Measurements from ENCODE around the gene TBC1D20. TPM values are rescaled to one million over a fixed set of nuclear protein-coding genes. Genes with fewer than 3 reads are reported as not detected.

Gene TBC1D20
- total and polyA plus RNA-seq, 2 donors (not counting 1 experiment from before 2014, with no cell fraction given) = 33.9 to 38.3 TPM

GRCh38 chr20:503048-503737, 40.9 kb upstream of the TBC1D20 start:
- Histone ChIP-seq H4K20me1 (ENCODE audit: control insufficient read depth, extremely low read depth, insufficient read depth, low read length) (no peaks in the 10 kb centered on the region), H3K27me3 (ENCODE audit: control insufficient read depth, insufficient read depth, low read length) (no peaks in the 10 kb centered on the region), H3K4me2 (ENCODE audit: extremely low read depth, insufficient read depth, low read length) (no peak overlapping the region), H3K4me1 (ENCODE audit: control insufficient read depth, extremely low read depth, insufficient read depth, low read length) (no peaks in the 10 kb centered on the region), H3K27ac (ENCODE audit: insufficient read depth, low read length) (no peak overlapping the region), H3K9ac (ENCODE audit: insufficient read depth, low read length) (no peak overlapping the region), H3K9me3 (ENCODE audit: control insufficient read depth, insufficient read depth, low read depth, low read length) (no peaks in the 10 kb centered on the region), H3K79me2 (ENCODE audit: control insufficient read depth, insufficient read depth, low read length) (peaks cover 12% of the 10 kb centered on the region), H3K36me3 (ENCODE audit: control insufficient read depth, insufficient read depth, low read length) (peaks cover 9% of the 10 kb centered on the region), H3K4me3 (replicated peaks in 1 of 4; ENCODE audit: control extremely low read depth in 1 of 4, insufficient read depth in 1 of 4, low read depth in 3 of 4, low read length in 4 of 4) (no peak overlapping the region), H2AFZ (ENCODE audit: low read length) (no peak overlapping the region)
- TF ChIP-seq CTCF (conservative IDR thresholded peaks at IDR 0.05 in 1 of 2, IDR thresholded peaks at IDR 0.05 in 1 of 2; ENCODE audit: low read depth in 1 of 2, low read length in 2 of 2) = no peak
- DNase-seq (ENCODE audit: low read depth in 2 of 2) = no peak

GRCh38 chr20:497979-498378, 35.6 kb upstream of the TBC1D20 start:
- no peak overlapping the region for H2AFZ ChIP-seq (ENCODE audit: low read length)
- no peaks in the 10 kb centered on the region for H4K20me1 ChIP-seq (ENCODE audit: control insufficient read depth, extremely low read depth, insufficient read depth, low read length)
- no peaks in the 10 kb centered on the region for H3K9me3 ChIP-seq (ENCODE audit: control insufficient read depth, insufficient read depth, low read depth, low read length)
- H3K79me2 ChIP-seq (ENCODE audit: control insufficient read depth, insufficient read depth, low read length) = no peaks in the 10 kb centered on the region
- no peak for DNase-seq (ENCODE audit: low read depth in 2 of 2)
- no peaks in the 10 kb centered on the region for H3K27me3 ChIP-seq (ENCODE audit: control insufficient read depth, insufficient read depth, low read length)
- TF ChIP-seq CTCF (conservative IDR thresholded peaks at IDR 0.05 in 1 of 2, IDR thresholded peaks at IDR 0.05 in 1 of 2; ENCODE audit: low read depth in 1 of 2, low read length in 2 of 2) (no peak), EZH2 (IDR thresholded peaks at IDR 0.05; ENCODE audit: low read length, missing control alignments) (no peak)
- H3K4me2 ChIP-seq (ENCODE audit: extremely low read depth, insufficient read depth, low read length) = no peak overlapping the region
- H3K9ac ChIP-seq (ENCODE audit: insufficient read depth, low read length) = no peak overlapping the region
- H3K27ac ChIP-seq (ENCODE audit: insufficient read depth, low read length) = no peak overlapping the region
- H3K4me3 ChIP-seq (replicated peaks in 1 of 4; ENCODE audit: control extremely low read depth in 1 of 4, insufficient read depth in 1 of 4, low read depth in 3 of 4, low read length in 4 of 4) = no peak overlapping the region
- no peaks in the 10 kb centered on the region for H3K4me1 ChIP-seq (ENCODE audit: control insufficient read depth, extremely low read depth, insufficient read depth, low read length)
- peaks cover 14% of the 10 kb centered on the region for H3K36me3 ChIP-seq (ENCODE audit: control insufficient read depth, insufficient read depth, low read length)

DNA sequence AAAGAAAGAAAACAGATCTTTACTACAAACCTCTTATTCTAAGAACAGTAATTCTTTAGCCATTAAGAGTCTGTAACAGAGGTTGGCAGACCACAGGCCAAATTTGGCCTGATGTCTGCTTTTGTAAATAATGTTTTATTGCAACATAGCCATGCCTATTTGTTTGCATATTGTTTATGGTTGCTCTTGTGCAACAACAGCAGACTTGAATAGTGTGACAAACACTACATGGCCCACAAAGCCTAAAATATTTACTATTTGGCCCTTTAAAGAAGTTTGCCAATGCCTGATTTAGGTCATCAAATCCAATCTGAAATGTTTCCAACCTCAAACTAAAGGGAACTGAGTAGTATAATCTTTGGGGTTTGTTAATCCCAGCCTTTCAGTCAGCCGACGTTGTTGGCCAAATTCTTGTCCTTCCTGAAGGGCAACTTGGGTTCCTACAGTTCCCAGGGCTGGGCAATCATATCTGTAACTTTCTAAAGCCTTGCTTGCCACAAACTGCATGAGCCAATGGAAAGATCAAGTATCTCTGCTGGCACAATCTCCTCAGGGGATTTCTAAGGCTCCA, 33.9 kb upstream of the TBC1D20 start:
- H3K4me1 ChIP-seq (ENCODE audit: control insufficient read depth, extremely low read depth, insufficient read depth, low read length) = no peaks in the 10 kb centered on the region
- no peak overlapping the region for H3K9ac ChIP-seq (ENCODE audit: insufficient read depth, low read length)
- no peak overlapping the region for H3K4me3 ChIP-seq (replicated peaks in 1 of 4; ENCODE audit: control extremely low read depth in 1 of 4, insufficient read depth in 1 of 4, low read depth in 3 of 4, low read length in 4 of 4)
- no peak for TF ChIP-seq EZH2 (IDR thresholded peaks at IDR 0.05; ENCODE audit: low read length, missing control alignments)
- no peak for TF ChIP-seq CTCF (conservative IDR thresholded peaks at IDR 0.05 in 1 of 2, IDR thresholded peaks at IDR 0.05 in 1 of 2; ENCODE audit: low read depth in 1 of 2, low read length in 2 of 2)
- H3K9me3 ChIP-seq (ENCODE audit: control insufficient read depth, insufficient read depth, low read depth, low read length) = no peaks in the 10 kb centered on the region
- H4K20me1 ChIP-seq (ENCODE audit: control insufficient read depth, extremely low read depth, insufficient read depth, low read length) = no peaks in the 10 kb centered on the region
- peak; percentile 20 to 77 for DNase-seq (ENCODE audit: low read depth in 2 of 2)
- H2AFZ ChIP-seq (ENCODE audit: low read length) = no peak overlapping the region
- no peaks in the 10 kb centered on the region for H3K79me2 ChIP-seq (ENCODE audit: control insufficient read depth, insufficient read depth, low read length)
- H3K4me2 ChIP-seq (ENCODE audit: extremely low read depth, insufficient read depth, low read length) = no peak overlapping the region
- no peaks in the 10 kb centered on the region for H3K27me3 ChIP-seq (ENCODE audit: control insufficient read depth, insufficient read depth, low read length)
- peaks cover 14% of the 10 kb centered on the region for H3K36me3 ChIP-seq (ENCODE audit: control insufficient read depth, insufficient read depth, low read length)
- H3K27ac ChIP-seq (ENCODE audit: insufficient read depth, low read length) = no peak overlapping the region
